ENCODE data around the gene GLRA3. TPM values are rescaled to one million over a fixed set of nuclear protein-coding genes. Genes with fewer than 3 reads are reported as not detected.

The GLRA3 gene
- total RNA-seq, 2 experiments from 2014 or later, result not detected

DNA sequence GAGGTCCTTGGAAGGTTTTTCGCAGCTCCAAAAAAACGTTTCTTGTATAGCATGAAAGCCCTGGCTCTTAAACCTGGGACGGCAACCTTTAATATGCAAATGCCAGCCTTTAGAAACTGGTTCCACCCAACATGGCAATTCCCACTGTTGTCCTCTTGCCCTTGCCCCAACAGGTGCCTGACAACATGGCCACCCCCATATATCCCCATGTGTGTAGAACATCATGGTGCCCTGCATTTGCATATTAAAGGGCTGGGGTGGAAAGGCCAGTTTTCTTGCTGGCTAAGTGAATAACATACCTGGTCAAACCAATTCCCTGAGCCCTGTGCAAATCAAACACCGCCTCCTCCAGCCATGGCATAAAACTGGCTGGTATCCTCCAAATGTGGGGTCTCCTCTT lies 26.0 kb upstream of the GLRA3 start:
- DNase-seq, result no peak
- Mint-ChIP-seq H3K27me3 (no peaks in the 10 kb centered on the region), H3K4me3 (no peak overlapping the region), H3K4me1 (no peaks in the 10 kb centered on the region), H3K27ac (no peak overlapping the region), H3K9me3 (peaks cover 2% of the 10 kb centered on the region), H3K36me3 (ENCODE audit: low read depth) (no peaks in the 10 kb centered on the region)
- CTCF ChIA-PET, result no interaction called here
- POLR2A ChIA-PET, result no interaction called here

DNA sequence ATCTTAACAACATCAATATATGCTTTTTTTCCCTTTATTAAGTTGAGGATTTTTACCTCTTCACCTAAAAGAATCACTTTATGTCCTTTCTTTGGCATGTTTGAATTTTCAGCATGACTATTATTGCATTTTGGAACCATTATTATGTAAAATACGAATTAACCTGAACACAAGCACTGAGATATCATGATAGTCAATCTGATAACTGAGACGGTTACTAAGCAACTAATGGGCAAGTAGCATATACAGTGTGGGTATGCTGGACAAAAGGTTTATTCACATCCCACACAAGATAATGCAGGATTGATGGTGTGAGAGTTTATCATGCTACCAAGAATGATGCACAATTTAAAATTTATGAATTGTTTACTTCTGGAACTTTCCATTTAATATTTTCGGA lies 24.6 kb upstream of the GLRA3 start:
- no peaks in the 10 kb centered on the region for H3K27me3 Mint-ChIP-seq
- no peak overlapping the region for H3K27ac Mint-ChIP-seq
- DNase-seq, result no peak
- ChIA-PET POLR2A (no interaction called here), CTCF (no interaction called here)
- no peak overlapping the region for H3K4me3 Mint-ChIP-seq
- H3K4me1 Mint-ChIP-seq, result no peaks in the 10 kb centered on the region
- no peaks in the 10 kb centered on the region for H3K36me3 Mint-ChIP-seq (ENCODE audit: low read depth)
- H3K9me3 Mint-ChIP-seq, result no peaks in the 10 kb centered on the region

DNA sequence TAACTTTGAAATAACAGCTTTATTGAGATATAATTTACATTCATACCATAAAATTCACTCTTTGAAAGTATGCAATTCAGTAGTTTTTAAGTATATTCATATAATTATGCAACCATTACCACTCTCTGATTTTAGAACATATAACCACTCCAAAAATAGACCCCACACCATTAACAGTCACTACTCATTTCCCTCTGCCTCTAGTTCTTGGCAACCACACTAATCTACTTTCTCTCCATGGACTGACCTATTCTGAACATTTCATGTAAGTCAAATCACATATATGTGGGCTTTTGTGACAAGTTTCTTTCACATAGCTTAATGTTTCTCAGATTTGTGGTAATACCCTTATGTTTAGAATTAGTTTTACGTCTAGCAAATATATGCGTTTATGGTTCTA lies 19.5 kb upstream of the GLRA3 start:
- Mint-ChIP-seq H3K27ac (no peak overlapping the region), H3K36me3 (ENCODE audit: low read depth) (no peaks in the 10 kb centered on the region), H3K9me3 (no peaks in the 10 kb centered on the region), H3K4me3 (no peak overlapping the region), H3K4me1 (no peaks in the 10 kb centered on the region), H3K27me3 (no peaks in the 10 kb centered on the region)
- ChIA-PET CTCF (no interaction called here), POLR2A (no interaction called here)
- no peak for DNase-seq

DNA sequence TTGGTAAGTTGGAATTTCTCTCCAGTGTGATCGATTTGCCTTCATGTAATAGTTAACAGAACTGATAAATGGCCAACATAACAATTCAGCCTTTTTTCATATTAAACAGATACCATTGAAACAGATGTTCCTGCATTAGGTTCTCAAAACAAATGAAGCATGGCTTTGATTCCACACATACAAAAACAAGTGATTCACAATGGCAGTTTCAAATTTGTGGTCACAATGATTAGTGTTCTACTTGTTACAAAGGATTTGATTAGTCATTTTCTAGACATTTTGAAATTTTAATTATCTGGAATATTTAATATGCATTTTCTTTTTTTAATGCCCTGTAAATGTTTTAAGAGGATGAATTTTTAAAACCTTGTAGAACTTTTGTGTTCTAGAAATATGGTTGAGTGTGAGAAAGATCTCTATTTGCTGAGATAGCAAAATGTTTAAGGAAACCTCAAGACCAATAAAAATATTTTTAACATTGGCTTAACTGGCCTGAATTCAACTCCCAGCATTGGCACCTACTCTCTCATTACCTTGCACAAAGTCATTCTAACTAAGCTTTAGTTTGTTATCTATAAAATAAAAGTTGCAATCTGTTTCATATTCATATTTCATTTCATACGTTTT lies 18.9 kb upstream of the GLRA3 start:
- H3K4me1 Mint-ChIP-seq, result no peaks in the 10 kb centered on the region
- ChIA-PET POLR2A (no interaction called here), CTCF (no interaction called here)
- no peak for DNase-seq
- H3K4me3 Mint-ChIP-seq, result no peak overlapping the region
- H3K36me3 Mint-ChIP-seq (ENCODE audit: low read depth), result no peaks in the 10 kb centered on the region
- no peak overlapping the region for H3K27ac Mint-ChIP-seq
- H3K27me3 Mint-ChIP-seq, result no peaks in the 10 kb centered on the region
- no peaks in the 10 kb centered on the region for H3K9me3 Mint-ChIP-seq

DNA sequence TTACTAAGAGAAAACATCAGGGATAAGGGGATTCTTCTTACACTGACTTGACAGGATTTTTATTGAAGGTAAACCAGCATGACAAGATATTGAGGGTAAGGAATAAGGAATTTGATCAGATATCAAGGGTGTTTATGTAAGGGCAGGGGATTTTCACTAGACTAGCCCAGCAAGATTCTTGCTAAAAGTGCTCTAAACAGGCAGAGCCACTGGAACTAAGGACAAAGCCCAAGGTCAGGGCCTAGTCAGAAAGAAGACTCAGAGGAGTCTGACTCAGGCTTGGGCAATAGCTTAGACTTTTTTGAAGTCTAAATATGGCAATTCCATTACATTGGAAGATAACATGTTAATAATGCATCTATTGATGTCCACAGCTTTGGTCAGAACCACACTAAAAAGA lies 6.5 kb upstream of the GLRA3 start:
- H3K4me1 Mint-ChIP-seq, result no peaks in the 10 kb centered on the region
- POLR2A ChIA-PET, result no interaction called here

DNA sequence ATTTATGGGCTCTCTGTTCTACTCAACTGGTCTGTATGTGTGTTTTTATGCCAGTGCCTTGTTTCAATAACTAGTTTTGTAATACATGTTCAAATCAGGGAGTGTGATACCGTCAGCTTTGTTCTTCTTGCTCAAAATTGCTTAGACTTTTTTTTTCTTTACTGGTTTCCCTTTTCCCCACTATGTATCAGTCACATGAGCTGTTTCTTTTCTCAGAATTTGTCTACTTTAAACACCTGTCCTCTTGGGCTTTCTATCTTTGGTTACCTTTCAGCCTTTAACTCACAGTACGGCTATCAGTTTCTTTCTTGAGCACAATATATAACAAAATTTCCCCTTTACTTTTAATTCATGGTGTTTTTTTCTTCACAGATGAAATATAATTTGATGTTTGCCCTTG lies 5.4 kb upstream of the GLRA3 start:
- Mint-ChIP-seq H3K9me3 (no peaks in the 10 kb centered on the region), H3K36me3 (ENCODE audit: low read depth) (no peaks in the 10 kb centered on the region), H3K27me3 (no peaks in the 10 kb centered on the region), H3K4me1 (no peaks in the 10 kb centered on the region), H3K4me3 (no peak overlapping the region), H3K27ac (no peak overlapping the region)
- DNase-seq, result no peak
- ChIA-PET CTCF (no interaction called here), POLR2A (no interaction called here)

More for the DNA sequence above, 6.5 kb upstream of the GLRA3 start:
- no peaks in the 10 kb centered on the region for H3K9me3 Mint-ChIP-seq
- no peak for DNase-seq
- no peak overlapping the region for H3K4me3 Mint-ChIP-seq
- H3K27me3 Mint-ChIP-seq, result no peaks in the 10 kb centered on the region
- CTCF ChIA-PET, result no interaction called here
- H3K36me3 Mint-ChIP-seq (ENCODE audit: low read depth), result no peaks in the 10 kb centered on the region
- no peak overlapping the region for H3K27ac Mint-ChIP-seq

DNA sequence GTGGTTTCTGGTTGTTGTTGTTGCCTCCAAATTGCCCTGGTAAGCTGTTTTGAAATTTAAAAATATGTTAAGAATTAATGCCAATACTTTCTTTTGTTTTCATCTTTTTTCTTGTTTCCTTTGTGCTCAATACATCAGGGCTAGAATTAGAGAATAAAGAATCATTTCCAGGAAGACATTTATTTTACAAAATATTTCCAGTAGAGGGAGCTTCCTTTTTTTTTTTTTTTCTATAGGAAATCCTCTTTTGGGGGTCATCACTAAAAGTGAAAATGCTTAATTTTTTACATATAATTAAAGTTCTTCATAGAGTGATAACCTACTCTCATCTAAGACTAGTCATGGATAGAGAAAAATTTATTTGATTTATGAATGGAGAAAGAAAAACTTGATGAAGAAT lies 2.4 kb downstream of the GLRA3 start:
- Mint-ChIP-seq H3K36me3 (ENCODE audit: low read depth) (no peaks in the 10 kb centered on the region), H3K9me3 (no peaks in the 10 kb centered on the region), H3K4me3 (no peak overlapping the region), H3K27ac (no peak overlapping the region), H3K4me1 (peaks cover 2% of the 10 kb centered on the region), H3K27me3 (peaks cover 3% of the 10 kb centered on the region)
- ChIA-PET POLR2A (no interaction called here), CTCF (no interaction called here)
- DNase-seq, result no peak

DNA sequence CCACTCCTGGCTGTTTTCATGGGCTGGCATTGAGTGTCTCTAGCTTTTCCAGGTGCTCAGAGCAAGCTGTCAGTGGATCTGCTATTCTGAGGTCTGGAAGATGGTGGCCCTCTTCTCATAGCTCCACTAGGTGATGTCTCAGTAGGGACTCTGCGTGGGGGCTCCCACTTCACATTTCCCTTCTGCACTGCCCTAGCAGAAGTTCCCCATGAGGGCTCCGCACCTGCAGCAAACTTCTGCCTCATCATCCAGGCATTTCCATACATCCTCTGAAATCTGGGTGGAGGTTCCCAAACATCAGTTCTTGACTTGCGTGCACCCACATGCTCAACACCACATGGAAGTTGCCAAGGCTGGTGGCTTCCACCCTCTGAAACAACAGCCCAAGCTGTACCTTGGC lies 13.8 kb downstream of the GLRA3 start:
- no peaks in the 10 kb centered on the region for H3K9me3 Mint-ChIP-seq
- no peak for DNase-seq
- POLR2A ChIA-PET, result no interaction called here
- H3K4me1 Mint-ChIP-seq, result no peaks in the 10 kb centered on the region
- no peaks in the 10 kb centered on the region for H3K36me3 Mint-ChIP-seq (ENCODE audit: low read depth)
- H3K4me3 Mint-ChIP-seq, result no peak overlapping the region
- no peaks in the 10 kb centered on the region for H3K27me3 Mint-ChIP-seq
- H3K27ac Mint-ChIP-seq, result no peak overlapping the region
- CTCF ChIA-PET, result no interaction called here

DNA sequence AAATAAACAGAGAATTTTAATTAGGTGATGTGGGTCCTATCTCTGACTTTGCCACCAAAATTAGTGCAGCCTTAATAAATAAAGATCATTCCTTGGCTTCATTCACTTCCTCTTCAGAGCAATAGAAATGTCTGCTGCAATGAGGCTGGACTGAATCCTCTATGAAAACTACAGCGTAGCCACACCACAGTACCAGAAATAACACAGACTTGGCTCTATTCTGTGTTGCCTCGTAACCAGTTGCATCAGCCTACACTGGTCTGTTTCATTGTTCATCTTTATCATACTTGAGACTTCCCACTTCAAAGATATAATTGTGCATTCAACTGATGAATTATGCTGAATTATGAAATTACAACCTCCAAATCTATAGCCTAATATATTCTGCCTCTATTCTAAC lies 15.8 kb downstream of the GLRA3 start:
- no peak for DNase-seq
- H3K4me1 Mint-ChIP-seq, result no peaks in the 10 kb centered on the region
- H3K36me3 Mint-ChIP-seq (ENCODE audit: low read depth), result no peaks in the 10 kb centered on the region
- H3K4me3 Mint-ChIP-seq, result no peak overlapping the region
- ChIA-PET POLR2A (no interaction called here), CTCF (no interaction called here)
- H3K9me3 Mint-ChIP-seq, result no peaks in the 10 kb centered on the region
- no peak overlapping the region for H3K27ac Mint-ChIP-seq
- no peaks in the 10 kb centered on the region for H3K27me3 Mint-ChIP-seq

DNA sequence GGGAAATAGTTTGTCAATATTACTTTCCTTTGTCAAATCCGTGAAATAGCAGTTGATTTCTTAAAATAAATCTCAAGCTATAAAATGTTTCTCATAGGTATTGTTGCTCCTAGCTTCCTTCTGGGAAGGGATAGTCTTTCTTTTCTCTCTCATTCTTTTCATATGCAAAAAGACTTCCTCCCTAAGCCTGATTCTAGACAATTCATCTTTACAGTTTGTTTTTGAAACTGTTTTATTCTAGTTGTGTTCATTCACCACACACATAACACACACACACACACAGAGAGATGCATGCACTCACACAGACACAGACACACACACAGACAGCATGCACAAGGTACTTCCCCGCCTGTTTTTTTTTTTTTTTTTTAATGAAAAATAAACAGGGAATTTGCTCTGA lies 18.2 kb downstream of the GLRA3 start:
- no peak overlapping the region for H3K4me3 Mint-ChIP-seq
- CTCF ChIA-PET, result no interaction called here
- DNase-seq, result no peak
- no peaks in the 10 kb centered on the region for H3K9me3 Mint-ChIP-seq
- H3K27ac Mint-ChIP-seq, result no peak overlapping the region
- POLR2A ChIA-PET, result no interaction called here
- no peaks in the 10 kb centered on the region for H3K27me3 Mint-ChIP-seq
- no peaks in the 10 kb centered on the region for H3K4me1 Mint-ChIP-seq
- no peaks in the 10 kb centered on the region for H3K36me3 Mint-ChIP-seq (ENCODE audit: low read depth)

DNA sequence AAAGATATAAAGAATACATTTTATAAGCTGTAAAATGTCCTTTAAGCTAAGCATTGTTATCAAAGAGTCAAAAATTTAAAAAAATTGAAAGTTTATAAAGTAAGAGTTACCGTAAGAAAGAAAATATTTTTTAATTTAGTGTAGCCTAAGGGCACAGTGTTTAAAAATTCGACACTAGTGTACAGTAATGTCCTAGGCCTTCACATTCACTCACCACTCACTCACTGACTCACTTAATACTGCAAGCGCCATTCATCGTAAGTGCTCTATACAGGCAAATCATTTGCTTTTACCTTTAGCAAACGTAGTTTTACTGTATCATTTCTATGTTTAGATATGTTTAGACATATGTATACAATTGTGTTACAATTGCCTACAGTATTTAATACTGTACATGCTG lies 20.2 kb downstream of the GLRA3 start:
- ChIA-PET CTCF (no interaction called here), POLR2A (no interaction called here)
- no peak for DNase-seq
- no peaks in the 10 kb centered on the region for H3K4me1 Mint-ChIP-seq
- no peak overlapping the region for H3K4me3 Mint-ChIP-seq
- H3K9me3 Mint-ChIP-seq, result no peaks in the 10 kb centered on the region
- no peak overlapping the region for H3K27ac Mint-ChIP-seq
- no peaks in the 10 kb centered on the region for H3K27me3 Mint-ChIP-seq
- H3K36me3 Mint-ChIP-seq (ENCODE audit: low read depth), result no peaks in the 10 kb centered on the region

DNA sequence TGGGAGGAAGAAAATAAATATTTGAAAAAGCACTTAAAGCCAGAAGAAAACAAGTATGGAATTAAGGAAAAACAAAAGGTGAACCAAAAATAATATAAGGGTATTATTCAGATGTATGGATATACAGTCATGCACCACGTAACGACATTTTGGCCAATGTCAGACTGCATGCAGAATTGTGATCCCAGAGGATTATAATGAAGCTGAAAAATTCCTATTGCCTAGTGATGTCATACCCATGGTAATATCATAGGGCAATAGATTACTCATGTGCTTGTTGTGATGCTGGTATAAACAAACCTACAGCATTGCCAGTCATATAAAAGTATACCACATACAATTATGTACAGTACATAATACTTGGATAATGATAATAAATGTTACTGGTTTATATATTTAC lies 20.9 kb downstream of the GLRA3 start:
- H3K27ac Mint-ChIP-seq, result no peak overlapping the region
- H3K27me3 Mint-ChIP-seq, result no peaks in the 10 kb centered on the region
- CTCF ChIA-PET, result no interaction called here
- no peaks in the 10 kb centered on the region for H3K36me3 Mint-ChIP-seq (ENCODE audit: low read depth)
- no peaks in the 10 kb centered on the region for H3K4me1 Mint-ChIP-seq
- H3K9me3 Mint-ChIP-seq, result no peaks in the 10 kb centered on the region
- POLR2A ChIA-PET, result no interaction called here
- no peak for DNase-seq
- H3K4me3 Mint-ChIP-seq, result no peak overlapping the region

DNA sequence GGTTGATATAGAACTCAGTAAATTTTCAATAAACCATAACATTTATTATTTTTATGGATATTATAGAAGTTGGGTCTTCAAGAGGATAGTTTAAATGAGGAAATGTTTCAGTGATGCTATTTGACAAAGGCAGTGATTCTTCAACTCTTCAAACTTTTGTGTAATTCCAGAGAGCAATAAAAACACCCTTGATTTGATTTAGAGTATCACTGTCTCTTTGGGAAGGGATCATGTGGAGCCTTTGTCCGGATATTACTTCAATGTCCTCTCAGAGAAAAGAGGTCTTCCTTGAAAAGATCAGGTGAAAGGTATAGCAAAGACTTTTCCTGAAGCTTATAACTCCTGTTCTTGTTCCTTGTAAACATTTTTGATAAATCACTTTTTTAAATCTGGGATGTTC lies 23.3 kb downstream of the GLRA3 start:
- ChIA-PET POLR2A (no interaction called here), CTCF (no interaction called here)
- Mint-ChIP-seq H3K27ac (no peak overlapping the region), H3K36me3 (ENCODE audit: low read depth) (no peaks in the 10 kb centered on the region), H3K9me3 (no peaks in the 10 kb centered on the region), H3K4me1 (no peaks in the 10 kb centered on the region), H3K27me3 (no peaks in the 10 kb centered on the region), H3K4me3 (no peak overlapping the region)
- no peak for DNase-seq

DNA sequence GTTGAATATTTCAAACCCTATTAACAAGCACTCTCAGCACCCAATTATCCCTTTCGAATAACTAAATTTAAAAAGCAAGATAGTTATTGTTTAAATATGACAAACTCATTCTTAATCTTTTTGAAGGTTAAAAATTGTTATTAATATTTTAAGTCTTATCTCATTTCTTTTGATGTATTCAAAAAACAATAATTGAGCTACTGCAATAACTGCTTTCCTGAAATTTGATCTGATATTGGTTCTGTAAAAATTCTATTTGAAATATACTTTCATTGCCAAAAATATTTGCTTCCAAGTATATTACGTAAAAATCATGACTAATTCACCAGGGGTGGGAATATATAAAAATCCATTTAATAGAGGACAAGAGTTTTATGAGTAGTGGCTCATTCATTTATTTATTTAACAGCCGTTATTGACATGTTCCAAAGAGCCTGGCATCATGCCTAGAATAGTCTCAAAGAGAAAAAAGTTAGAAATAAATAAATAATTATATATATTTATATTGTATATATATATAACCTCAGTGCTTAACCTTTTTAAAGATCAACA lies 34.4 kb downstream of the GLRA3 start:
- Mint-ChIP-seq H3K27ac (no peak overlapping the region), H3K4me1 (no peaks in the 10 kb centered on the region), H3K4me3 (no peak overlapping the region), H3K27me3 (no peaks in the 10 kb centered on the region), H3K9me3 (no peaks in the 10 kb centered on the region), H3K36me3 (ENCODE audit: low read depth) (no peaks in the 10 kb centered on the region)
- CTCF ChIA-PET, result no interaction called here
- no peak for DNase-seq
- POLR2A ChIA-PET, result no interaction called here

DNA sequence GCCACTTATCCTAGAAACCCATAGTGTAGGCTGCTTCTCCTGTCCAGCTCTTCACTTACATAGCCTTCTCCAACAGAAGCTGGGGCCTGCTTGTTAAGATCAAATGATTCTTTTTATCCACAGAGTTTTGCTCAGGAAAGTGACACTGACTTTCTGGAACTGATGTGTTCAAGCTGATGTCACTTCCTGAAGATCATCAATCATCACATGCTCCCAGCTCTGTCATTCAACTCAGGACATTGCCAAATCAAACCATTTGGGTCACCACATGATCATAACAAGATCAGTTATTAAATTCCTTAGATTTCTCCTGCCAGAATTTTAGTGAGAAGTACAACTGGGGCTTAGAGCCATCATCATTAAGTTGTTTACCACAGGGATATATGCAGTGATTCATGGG lies 39.4 kb downstream of the GLRA3 start:
- no peak for DNase-seq
- Mint-ChIP-seq H3K27ac (no peak overlapping the region), H3K9me3 (no peaks in the 10 kb centered on the region), H3K4me1 (no peaks in the 10 kb centered on the region), H3K27me3 (no peaks in the 10 kb centered on the region), H3K4me3 (no peak overlapping the region), H3K36me3 (ENCODE audit: low read depth) (no peaks in the 10 kb centered on the region)
- POLR2A ChIA-PET, result no interaction called here
- CTCF ChIA-PET, result no interaction called here

Measured in activated CD4-positive, alpha-beta memory T cell treated with anti-CD3 and anti-CD28 coated beads, Interleukin-2, amount 10 ng/mL, durations not matched to agents 7 days and 5 days (primary cell).